Panc1 (cell line): ENCODE measurements around the gene CACNA1C. TPM values are rescaled to one million over a fixed set of nuclear protein-coding genes. Genes with fewer than 3 reads are reported as not detected.

Source experiments
- ATAC-seq: fragments of 200-7000 bp; cut with Tn5 transposase; 2 replicates; pipeline ENCODE4 v1.9.1; 2020; ENCODE audit warnings: mild to moderate bottlenecking, moderate library complexity
- BruUV-seq: library from RNA; stranded (reverse); fragments of 400-500 nt; replicated peaks from 2 replicates; lab custom pipeline; 2021; lab: Mats Ljungman, UMichigan
- CTCF ChIA-PET: fragments of 300-600 bp; sonication (Branson Sonifier 250); formaldehyde crosslinking; loops from one replicate; lab custom pipeline; 2022; ENCODE audit warnings: antibody characterized with exemption; lab: Charles Lee
- POLR2A ChIA-PET: fragments of 300-600 bp; sonication (Branson Sonifier 250); formaldehyde crosslinking; loops from one replicate; lab custom pipeline; 2022; ENCODE audit warnings: antibody characterized with exemption; lab: Charles Lee
- DNase-seq: peaks from one replicate; pipeline ENCODE4 v3.0.0-alpha.2; 2010; ENCODE audit warnings: low read depth, low spot score
- H3K27ac ChIP-seq: 2 replicates; pipeline ENCODE4 v1.5.1; 2011; ENCODE audit warnings: mild to moderate bottlenecking, low read length, inconsistent platforms
- H3K27me3 ChIP-seq: fragments of 200-500 bp; sonication (Bioruptor generic); 2 replicates; pipeline ENCODE4 v1.6.0; 2014; ENCODE audit warnings: low read length, inconsistent platforms; ENCODE audit not compliant: control insufficient read depth, insufficient read depth
- H3K36me3 ChIP-seq: fragments of 200-500 bp; sonication (Bioruptor generic); 2 replicates; pipeline ENCODE4 v1.5.1; 2014; ENCODE audit warnings: inconsistent platforms, mild to moderate bottlenecking, low read length, moderate library complexity; ENCODE audit not compliant: control insufficient read depth, insufficient read depth
- H3K4me1 ChIP-seq: 2 replicates; pipeline ENCODE4 v1.5.1; 2011; ENCODE audit warnings: inconsistent platforms, mild to moderate bottlenecking, low read length, moderate library complexity; ENCODE audit not compliant: control insufficient read depth, insufficient read depth
- H3K4me3 ChIP-seq, 2 experiments: 2 replicates each; pipeline ENCODE4 v1.5.1; 2011 to 2012; ENCODE audit warnings: low read depth in 2 of 2, low read length in 2 of 2, mild to moderate bottlenecking in 2 of 2, inconsistent platforms in 1 of 2, moderate library complexity in 1 of 2
- H3K9me3 ChIP-seq: fragments of 200-500 bp; sonication (Bioruptor generic); 2 replicates; pipeline ENCODE4 v1.5.1; 2014; ENCODE audit warnings: low read depth, mild to moderate bottlenecking, inconsistent platforms, low read length, moderate library complexity; ENCODE audit not compliant: control insufficient read depth, insufficient read depth
- POLR2AphosphoS5 ChIP-seq: IDR thresholded peaks from 2 replicates; pipeline ENCODE4 v1.6.1; 2012; ENCODE audit warnings: mild to moderate bottlenecking, low read depth, low read length, moderate library complexity
- SIN3A ChIP-seq: IDR thresholded peaks from 2 replicates; pipeline ENCODE4 v1.6.1; 2012; ENCODE audit warnings: low read depth, mild to moderate bottlenecking, low read length, moderate library complexity, borderline replicate concordance; ENCODE audit not compliant: insufficient read depth
- TCF7L2 ChIP-seq: IDR thresholded peaks from 2 replicates; pipeline ENCODE4 v1.6.1; 2011; ENCODE audit warnings: mild to moderate bottlenecking, low read depth, low read length, inconsistent platforms
- in situ Hi-C: cut with HindIII; loops from 2 replicates; pipeline ENCODE4 v1.10.0; 2016; ENCODE audit warnings: low sequenced_read_pairs, low pct_unique_long_range_greater_than_20kb
- intact Hi-C: fragments of 100-400 bp; cut with micrococcal nuclease; formaldehyde crosslinking; loops from one replicate; pipeline ENCODE4 v1.10.0; 2022; ENCODE audit not compliant: unreplicated experiment
- total RNA-seq: library from RNA; stranded (reverse); gene quantifications from one replicate; pipeline ENCODE4 v1.2.1, GENCODE V29; 2021; ENCODE audit not compliant: unreplicated experiment
- TF ChIP-seq, protein P1 (sequence below): fragments of 450-650 bp; IDR thresholded peaks from 2 replicates; pipeline ENCODE4 v1.5.1; 2017; ENCODE audit warnings: mild to moderate bottlenecking
- TF ChIP-seq, protein P2 (sequence below), 2 experiments: IDR thresholded peaks; 2 replicates each; pipeline ENCODE4 v1.6.1; 2011 to 2012; ENCODE audit warnings: low read depth in 2 of 2, control low read depth in 1 of 2, low read length in 1 of 2, mild to moderate bottlenecking in 1 of 2, moderate library complexity in 1 of 2; ENCODE audit not compliant: insufficient read depth in 1 of 2

The CACNA1C gene
- total RNA-seq, 1 experiment from 2014 or later = 0.03 TPM

DNA sequence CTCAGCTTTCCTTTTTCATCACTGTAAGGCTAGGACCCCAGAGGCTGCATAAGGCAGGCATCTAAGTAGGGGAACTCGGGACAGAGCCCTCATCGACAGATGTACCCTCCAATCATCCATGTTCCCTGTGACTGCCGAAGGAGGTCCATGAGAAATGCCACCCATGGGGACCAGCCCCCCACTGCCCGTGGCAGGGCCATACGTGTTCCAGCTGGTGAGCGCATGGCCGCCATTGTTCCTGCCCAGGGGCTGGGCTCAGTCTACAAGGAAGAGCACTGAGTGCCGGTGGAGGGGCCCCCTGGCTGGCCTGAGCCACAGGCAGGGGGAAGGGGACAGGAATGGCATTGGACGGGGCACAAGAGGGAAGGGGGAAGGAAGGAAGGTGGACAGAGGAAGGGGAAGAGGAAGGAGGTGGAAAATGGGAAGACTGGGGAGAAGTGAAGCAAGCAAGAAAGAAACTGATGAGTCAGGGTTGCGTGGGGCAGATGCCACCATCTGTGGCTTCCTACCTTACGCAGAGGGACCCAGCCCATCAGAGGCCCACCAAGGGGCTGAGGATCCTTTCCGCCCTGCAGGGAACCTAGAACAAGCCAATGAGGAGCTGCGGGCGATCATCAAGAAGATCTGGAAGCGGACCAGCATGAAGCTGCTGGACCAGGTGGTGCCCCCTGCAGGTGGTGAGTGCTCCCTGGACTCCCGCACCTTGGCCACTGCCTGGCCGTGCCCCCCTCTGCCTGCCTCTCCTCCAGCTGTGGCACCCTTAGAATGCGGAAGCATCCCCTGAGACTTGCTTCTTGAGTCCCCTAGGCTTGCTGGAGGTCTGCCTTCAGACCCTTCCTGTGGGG is 621.4 kb downstream of the CACNA1C start:
- DNase-seq = no peak
- ATAC-seq = no peak
- Histone ChIP-seq H3K4me3 (no peak overlapping the region), H3K36me3 (no peaks in the 10 kb centered on the region), H3K27ac (no peak overlapping the region), H3K27me3 (no peaks in the 10 kb centered on the region), H3K4me1 (no peaks in the 10 kb centered on the region), H3K9me3 (no peaks in the 10 kb centered on the region)
- ChIA-PET CTCF (interaction anchor here (0.6 kb wide), 1 partner anchor 309 kb away, joined by 3 read pairs; no protein-coding TSS in a partner anchor), POLR2A (no interaction called here)
- no TSS peak for BruUV-seq
- TF ChIP-seq TCF7L2 (no peak), SIN3A (no peak), POLR2AphosphoS5 (no peak)
- TF ChIP-seq, protein P1, sequence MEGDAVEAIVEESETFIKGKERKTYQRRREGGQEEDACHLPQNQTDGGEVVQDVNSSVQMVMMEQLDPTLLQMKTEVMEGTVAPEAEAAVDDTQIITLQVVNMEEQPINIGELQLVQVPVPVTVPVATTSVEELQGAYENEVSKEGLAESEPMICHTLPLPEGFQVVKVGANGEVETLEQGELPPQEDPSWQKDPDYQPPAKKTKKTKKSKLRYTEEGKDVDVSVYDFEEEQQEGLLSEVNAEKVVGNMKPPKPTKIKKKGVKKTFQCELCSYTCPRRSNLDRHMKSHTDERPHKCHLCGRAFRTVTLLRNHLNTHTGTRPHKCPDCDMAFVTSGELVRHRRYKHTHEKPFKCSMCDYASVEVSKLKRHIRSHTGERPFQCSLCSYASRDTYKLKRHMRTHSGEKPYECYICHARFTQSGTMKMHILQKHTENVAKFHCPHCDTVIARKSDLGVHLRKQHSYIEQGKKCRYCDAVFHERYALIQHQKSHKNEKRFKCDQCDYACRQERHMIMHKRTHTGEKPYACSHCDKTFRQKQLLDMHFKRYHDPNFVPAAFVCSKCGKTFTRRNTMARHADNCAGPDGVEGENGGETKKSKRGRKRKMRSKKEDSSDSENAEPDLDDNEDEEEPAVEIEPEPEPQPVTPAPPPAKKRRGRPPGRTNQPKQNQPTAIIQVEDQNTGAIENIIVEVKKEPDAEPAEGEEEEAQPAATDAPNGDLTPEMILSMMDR = no peak
- TF ChIP-seq, protein P2, sequence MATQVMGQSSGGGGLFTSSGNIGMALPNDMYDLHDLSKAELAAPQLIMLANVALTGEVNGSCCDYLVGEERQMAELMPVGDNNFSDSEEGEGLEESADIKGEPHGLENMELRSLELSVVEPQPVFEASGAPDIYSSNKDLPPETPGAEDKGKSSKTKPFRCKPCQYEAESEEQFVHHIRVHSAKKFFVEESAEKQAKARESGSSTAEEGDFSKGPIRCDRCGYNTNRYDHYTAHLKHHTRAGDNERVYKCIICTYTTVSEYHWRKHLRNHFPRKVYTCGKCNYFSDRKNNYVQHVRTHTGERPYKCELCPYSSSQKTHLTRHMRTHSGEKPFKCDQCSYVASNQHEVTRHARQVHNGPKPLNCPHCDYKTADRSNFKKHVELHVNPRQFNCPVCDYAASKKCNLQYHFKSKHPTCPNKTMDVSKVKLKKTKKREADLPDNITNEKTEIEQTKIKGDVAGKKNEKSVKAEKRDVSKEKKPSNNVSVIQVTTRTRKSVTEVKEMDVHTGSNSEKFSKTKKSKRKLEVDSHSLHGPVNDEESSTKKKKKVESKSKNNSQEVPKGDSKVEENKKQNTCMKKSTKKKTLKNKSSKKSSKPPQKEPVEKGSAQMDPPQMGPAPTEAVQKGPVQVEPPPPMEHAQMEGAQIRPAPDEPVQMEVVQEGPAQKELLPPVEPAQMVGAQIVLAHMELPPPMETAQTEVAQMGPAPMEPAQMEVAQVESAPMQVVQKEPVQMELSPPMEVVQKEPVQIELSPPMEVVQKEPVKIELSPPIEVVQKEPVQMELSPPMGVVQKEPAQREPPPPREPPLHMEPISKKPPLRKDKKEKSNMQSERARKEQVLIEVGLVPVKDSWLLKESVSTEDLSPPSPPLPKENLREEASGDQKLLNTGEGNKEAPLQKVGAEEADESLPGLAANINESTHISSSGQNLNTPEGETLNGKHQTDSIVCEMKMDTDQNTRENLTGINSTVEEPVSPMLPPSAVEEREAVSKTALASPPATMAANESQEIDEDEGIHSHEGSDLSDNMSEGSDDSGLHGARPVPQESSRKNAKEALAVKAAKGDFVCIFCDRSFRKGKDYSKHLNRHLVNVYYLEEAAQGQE (IDR thresholded peaks at IDR 0.05; ENCODE audit: insufficient read depth in 1 of 2, low read depth in 2 of 2, low read length in 1 of 2) = no peak
- intact Hi-C loops (no loop called here), in situ Hi-C loops (no loop called here)

DNA sequence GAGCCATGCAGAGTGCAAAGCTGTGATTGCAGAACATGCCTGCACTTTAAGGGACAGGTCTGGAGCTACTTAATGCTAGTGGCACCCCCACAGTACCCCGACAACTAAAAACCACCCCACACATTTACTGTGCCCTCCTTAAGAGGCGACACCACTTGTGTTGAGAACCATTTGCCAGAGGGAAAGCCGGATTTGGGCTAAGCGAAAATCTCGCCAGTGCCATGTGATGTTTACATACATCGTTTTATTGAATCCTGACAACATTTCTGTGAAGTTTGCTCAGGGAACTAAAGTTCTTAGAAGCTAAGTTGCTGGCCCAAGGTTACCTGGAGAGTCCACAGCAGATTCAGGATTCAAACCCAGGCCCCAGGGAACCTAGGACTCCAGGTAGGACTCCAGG is 623.0 kb downstream of the CACNA1C start:
- Histone ChIP-seq H3K4me1 (no peaks in the 10 kb centered on the region), H3K36me3 (no peaks in the 10 kb centered on the region), H3K9me3 (no peaks in the 10 kb centered on the region), H3K4me3 (no peak overlapping the region), H3K27me3 (no peaks in the 10 kb centered on the region), H3K27ac (no peak overlapping the region)
- ChIA-PET POLR2A (no interaction called here), CTCF (no interaction called here)
- intact Hi-C loops (no loop called here), in situ Hi-C loops (no loop called here)
- ATAC-seq = no peak
- no TSS peak for BruUV-seq
- no peak for DNase-seq
- TF ChIP-seq POLR2AphosphoS5 (no peak), SIN3A (no peak), TCF7L2 (no peak)
- TF ChIP-seq, protein P2 (IDR thresholded peaks at IDR 0.05; ENCODE audit: insufficient read depth in 1 of 2, low read depth in 2 of 2, low read length in 1 of 2) = no peak
- TF ChIP-seq, protein P1 = no peak
